HEK293 (cell line): Measurements from ENCODE around the gene METRNL.

Source experiments
- CTCF ChIA-PET: fragments of 350-600 bp; formaldehyde crosslinking; extraction: SDS; loops from one replicate; lab custom pipeline; 2021; ENCODE audit warnings: antibody characterized with exemption; lab: Yijun Ruan, JAX
- POLR2A ChIA-PET: fragments of 300-600 bp; formaldehyde crosslinking; extraction: SDS; loops from one replicate; lab custom pipeline; 2020; ENCODE audit warnings: antibody characterized with exemption, inconsistent platforms; lab: Yijun Ruan, JAX
- H3K27ac ChIP-seq: fragments of 200-500 bp; sonication (Bioruptor generic); 2 replicates; pipeline ENCODE4 v1.5.1; 2014; ENCODE audit warnings: low read depth, low read length, control low read depth, inconsistent platforms; ENCODE audit errors: extremely low read depth
- H3K36me3 ChIP-seq, 2 experiments: fragments of 200-500 bp in 1 of 2; sonication (Bioruptor generic) in 1 of 2; 1 replicate in 1 of 2; 2 replicates in 1 of 2; pipeline ENCODE4 v1.5.1; 2014 to 2017; ENCODE audit warnings: inconsistent platforms in 2 of 2, low read length in 2 of 2; ENCODE audit not compliant: control insufficient read depth in 2 of 2, insufficient read depth in 1 of 2
- H3K4me1 ChIP-seq: fragments of 200-500 bp; sonication (Bioruptor generic); 2 replicates; pipeline ENCODE4 v1.5.1; 2014; ENCODE audit warnings: mild to moderate bottlenecking, low read length, inconsistent platforms; ENCODE audit not compliant: control insufficient read depth, insufficient read depth
- H3K4me3 ChIP-seq: 2 replicates; pipeline ENCODE4 v1.5.1; 2011; ENCODE audit warnings: low read depth, mild to moderate bottlenecking, control low read depth, low read length, moderate library complexity
- H3K9me3 ChIP-seq: fragments of 200-500 bp; sonication (Bioruptor generic); 2 replicates; pipeline ENCODE4 v1.5.1; 2014; ENCODE audit warnings: low read depth, low read length, inconsistent platforms; ENCODE audit not compliant: control insufficient read depth, insufficient read depth
- ELK4 ChIP-seq: IDR thresholded peaks from 2 replicates; pipeline ENCODE4 v1.6.1; 2011; ENCODE audit warnings: mild to moderate bottlenecking, low read depth, low read length, borderline replicate concordance
- GLIS1 ChIP-seq: fragments of 450-650 bp; formaldehyde crosslinking; IDR thresholded peaks from 2 replicates; pipeline ENCODE4 v1.5.1; 2016; ENCODE audit warnings: missing biosample characterization, missing genetic modification characterization
- GLIS2 ChIP-seq: fragments of 450-650 bp; formaldehyde crosslinking; IDR thresholded peaks from 2 replicates; pipeline ENCODE4 v1.5.1; 2016; ENCODE audit warnings: missing biosample characterization, missing genetic modification characterization
- KLF1 ChIP-seq: fragments of 450-650 bp; formaldehyde crosslinking; IDR thresholded peaks from 2 replicates; pipeline ENCODE4 v1.5.1; 2016; ENCODE audit warnings: missing biosample characterization, missing genetic modification characterization
- KLF9 ChIP-seq: fragments of 450-650 bp; formaldehyde crosslinking; IDR thresholded peaks from 2 replicates; pipeline ENCODE4 v1.5.1; 2016; ENCODE audit warnings: missing biosample characterization, missing genetic modification characterization, low read depth
- PATZ1 ChIP-seq: fragments of 450-650 bp; formaldehyde crosslinking; IDR thresholded peaks from 2 replicates; pipeline ENCODE4 v1.5.1; 2016; ENCODE audit warnings: missing biosample characterization, missing genetic modification characterization
- ZFHX2 ChIP-seq: fragments of 450-650 bp; formaldehyde crosslinking; conservative IDR thresholded peaks from 2 replicates; pipeline ENCODE4 v1.5.1; 2016; ENCODE audit warnings: missing biosample characterization, missing genetic modification characterization
- ZNF155 ChIP-seq: fragments of 450-650 bp; formaldehyde crosslinking; IDR thresholded peaks from 2 replicates; pipeline ENCODE4 v1.5.1; 2016; ENCODE audit warnings: missing biosample characterization, missing genetic modification characterization
- ZNF18 ChIP-seq: fragments of 450-650 bp; formaldehyde crosslinking; IDR thresholded peaks from 2 replicates; pipeline ENCODE4 v1.5.1; 2016; ENCODE audit warnings: missing biosample characterization, missing genetic modification characterization
- ZNF184 ChIP-seq: fragments of 450-650 bp; IDR thresholded peaks from 2 replicates; pipeline ENCODE4 v1.5.1; 2018; ENCODE audit warnings: missing biosample characterization, mild to moderate bottlenecking, missing genetic modification characterization
- ZNF26 ChIP-seq: fragments of 450-650 bp; formaldehyde crosslinking; IDR thresholded peaks from 2 replicates; pipeline ENCODE4 v1.5.1; 2016; ENCODE audit warnings: missing biosample characterization, missing genetic modification characterization
- ZSCAN16 ChIP-seq: fragments of 450-650 bp; formaldehyde crosslinking; IDR thresholded peaks from 2 replicates; pipeline ENCODE4 v1.5.1; 2016; ENCODE audit warnings: missing biosample characterization, missing genetic modification characterization

Gene METRNL

GRCh38 chr17:83090444-83091256, 11.2 kb downstream of the METRNL start:
- Histone ChIP-seq H3K27ac (no peak overlapping the region), H3K4me3 (no peak overlapping the region), H3K9me3 (no peaks in the 10 kb centered on the region), H3K36me3 (peaks cover 0 to 45% of the 10 kb centered on the region in 2 experiments; a peak in 1 of 3 replicates), H3K4me1 (no peaks in the 10 kb centered on the region; the same call in 1 of the 2 replicates)
- no peak for TF ChIP-seq PATZ1 (tag by site-specific recombination)
- no peak for TF ChIP-seq ELK4
- TF ChIP-seq ZNF155 (tag by site-specific recombination) = no peak
- no peak for TF ChIP-seq KLF9 (tag by site-specific recombination)
- TF ChIP-seq ZNF184 (tag by site-specific recombination) = no peak
- peak; percentile 44 for TF ChIP-seq KLF1 (tag by site-specific recombination)
- TF ChIP-seq ZNF18 (tag by site-specific recombination) = no peak
- CTCF ChIA-PET = no interaction called here
- POLR2A ChIA-PET = interaction anchor here (1.5 kb wide), 1 partner anchor 11 kb away, joined by 6 read pairs; the partner anchor contains the start of gene METRNL

GRCh38 chr17:83091257-83092141, 12.1 kb downstream of the METRNL start:
- H3K4me3 ChIP-seq = no peak overlapping the region
- no peak overlapping the region for H3K27ac ChIP-seq
- H3K9me3 ChIP-seq = no peaks in the 10 kb centered on the region
- ChIA-PET CTCF (no interaction called here), POLR2A (interaction anchor here (1.5 kb wide), 1 partner anchor 12 kb away, joined by 6 read pairs; the partner anchor contains the start of gene METRNL)
- no peaks in the 10 kb centered on the region; the same call in 1 of the 2 replicates for H3K4me1 ChIP-seq
- peaks cover 0 to 45% of the 10 kb centered on the region in 2 experiments; a peak in 1 of 3 replicates for H3K36me3 ChIP-seq
- TF ChIP-seq ZSCAN16 (tag by site-specific recombination) = no peak
- TF ChIP-seq ZNF26 (tag by site-specific recombination) = no peak
- 0 out of 2 replicates have a peak, but pooled peaks have one; percentile 24 for TF ChIP-seq ZFHX2 (tag by site-specific recombination)
- TF ChIP-seq GLIS1 (tag by site-specific recombination) = no peak
- TF ChIP-seq GLIS2 (tag by site-specific recombination) = peak; percentile 6; the same call in 1 of the 2 replicates
- TF ChIP-seq KLF1 (tag by site-specific recombination) = peak; percentile 12; the same call in 1 of the 2 replicates
